Measurements from ENCODE around the gene ADCY3.

DNA sequence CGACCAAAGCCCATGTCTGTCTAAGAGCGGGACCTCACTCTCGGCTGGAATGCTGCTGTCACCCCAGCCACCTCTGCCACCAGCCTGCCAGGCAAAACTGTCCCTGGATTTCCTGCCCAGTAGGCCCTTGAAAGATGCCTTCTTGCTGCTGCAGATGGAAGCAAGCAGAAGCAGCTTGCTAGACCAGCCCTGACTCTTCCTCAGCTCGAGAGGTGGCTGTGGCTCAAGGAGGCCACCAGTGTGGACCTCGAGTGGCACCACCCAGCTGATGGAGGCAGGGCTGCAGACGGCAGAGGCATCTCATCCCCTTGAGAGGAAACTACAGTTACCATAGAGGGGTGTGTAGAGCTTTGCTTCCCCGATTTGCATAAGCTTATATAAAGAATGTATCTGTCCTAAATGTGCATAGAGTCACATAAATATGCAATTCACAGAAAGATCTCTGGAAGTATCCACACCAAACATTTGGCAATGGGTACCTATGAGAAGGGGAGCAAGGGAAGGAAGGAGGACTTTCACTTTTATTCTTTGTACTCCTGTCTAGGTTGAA is 20.6 kb downstream of the ADCY3 start:
- TF ChIP-seq SIN3A (IDR thresholded peaks at IDR 0.05; ENCODE audit: borderline replicate concordance, low read depth, low read length) (no peak), EP300 (IDR thresholded peaks at IDR 0.05; ENCODE audit: borderline replicate concordance in 1 of 2, low read depth in 1 of 2, low read length in 1 of 2) (no peak), RCOR1 (IDR thresholded peaks at IDR 0.05; ENCODE audit: low read length) (no peak), SMC3 (IDR thresholded peaks at IDR 0.05; ENCODE audit: low read depth, low read length) (no peak), EZH2phosphoT487 (IDR thresholded peaks at IDR 0.05; ENCODE audit: borderline replicate concordance, low read depth) (no peak), MXI1 (IDR thresholded peaks at IDR 0.05; ENCODE audit: low read depth, low read length) (no peak)
- TF ChIP-seq, protein P1, sequence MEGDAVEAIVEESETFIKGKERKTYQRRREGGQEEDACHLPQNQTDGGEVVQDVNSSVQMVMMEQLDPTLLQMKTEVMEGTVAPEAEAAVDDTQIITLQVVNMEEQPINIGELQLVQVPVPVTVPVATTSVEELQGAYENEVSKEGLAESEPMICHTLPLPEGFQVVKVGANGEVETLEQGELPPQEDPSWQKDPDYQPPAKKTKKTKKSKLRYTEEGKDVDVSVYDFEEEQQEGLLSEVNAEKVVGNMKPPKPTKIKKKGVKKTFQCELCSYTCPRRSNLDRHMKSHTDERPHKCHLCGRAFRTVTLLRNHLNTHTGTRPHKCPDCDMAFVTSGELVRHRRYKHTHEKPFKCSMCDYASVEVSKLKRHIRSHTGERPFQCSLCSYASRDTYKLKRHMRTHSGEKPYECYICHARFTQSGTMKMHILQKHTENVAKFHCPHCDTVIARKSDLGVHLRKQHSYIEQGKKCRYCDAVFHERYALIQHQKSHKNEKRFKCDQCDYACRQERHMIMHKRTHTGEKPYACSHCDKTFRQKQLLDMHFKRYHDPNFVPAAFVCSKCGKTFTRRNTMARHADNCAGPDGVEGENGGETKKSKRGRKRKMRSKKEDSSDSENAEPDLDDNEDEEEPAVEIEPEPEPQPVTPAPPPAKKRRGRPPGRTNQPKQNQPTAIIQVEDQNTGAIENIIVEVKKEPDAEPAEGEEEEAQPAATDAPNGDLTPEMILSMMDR (IDR thresholded peaks at IDR 0.05): no peak
- TF ChIP-seq, protein P2, sequence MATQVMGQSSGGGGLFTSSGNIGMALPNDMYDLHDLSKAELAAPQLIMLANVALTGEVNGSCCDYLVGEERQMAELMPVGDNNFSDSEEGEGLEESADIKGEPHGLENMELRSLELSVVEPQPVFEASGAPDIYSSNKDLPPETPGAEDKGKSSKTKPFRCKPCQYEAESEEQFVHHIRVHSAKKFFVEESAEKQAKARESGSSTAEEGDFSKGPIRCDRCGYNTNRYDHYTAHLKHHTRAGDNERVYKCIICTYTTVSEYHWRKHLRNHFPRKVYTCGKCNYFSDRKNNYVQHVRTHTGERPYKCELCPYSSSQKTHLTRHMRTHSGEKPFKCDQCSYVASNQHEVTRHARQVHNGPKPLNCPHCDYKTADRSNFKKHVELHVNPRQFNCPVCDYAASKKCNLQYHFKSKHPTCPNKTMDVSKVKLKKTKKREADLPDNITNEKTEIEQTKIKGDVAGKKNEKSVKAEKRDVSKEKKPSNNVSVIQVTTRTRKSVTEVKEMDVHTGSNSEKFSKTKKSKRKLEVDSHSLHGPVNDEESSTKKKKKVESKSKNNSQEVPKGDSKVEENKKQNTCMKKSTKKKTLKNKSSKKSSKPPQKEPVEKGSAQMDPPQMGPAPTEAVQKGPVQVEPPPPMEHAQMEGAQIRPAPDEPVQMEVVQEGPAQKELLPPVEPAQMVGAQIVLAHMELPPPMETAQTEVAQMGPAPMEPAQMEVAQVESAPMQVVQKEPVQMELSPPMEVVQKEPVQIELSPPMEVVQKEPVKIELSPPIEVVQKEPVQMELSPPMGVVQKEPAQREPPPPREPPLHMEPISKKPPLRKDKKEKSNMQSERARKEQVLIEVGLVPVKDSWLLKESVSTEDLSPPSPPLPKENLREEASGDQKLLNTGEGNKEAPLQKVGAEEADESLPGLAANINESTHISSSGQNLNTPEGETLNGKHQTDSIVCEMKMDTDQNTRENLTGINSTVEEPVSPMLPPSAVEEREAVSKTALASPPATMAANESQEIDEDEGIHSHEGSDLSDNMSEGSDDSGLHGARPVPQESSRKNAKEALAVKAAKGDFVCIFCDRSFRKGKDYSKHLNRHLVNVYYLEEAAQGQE (IDR thresholded peaks at IDR 0.05; ENCODE audit: low read depth, low read length): no peak
